Neutrophil (primary cell): ENCODE results near the gene L1CAM.

ENCODE experiments used
- H3K27ac ChIP-seq: fragments of 200-600 bp; sonication (generic); 2 replicates; pipeline ENCODE4 v1.5.1; 2016; ENCODE audit warnings: mild to moderate bottlenecking, moderate library complexity
- H3K27me3 ChIP-seq: fragments of 200-600 bp; sonication (generic); 2 replicates; pipeline ENCODE4 v1.6.0; 2016; ENCODE audit warnings: mild to moderate bottlenecking
- H3K36me3 ChIP-seq: fragments of 200-600 bp; sonication (generic); 2 replicates; pipeline ENCODE4 v1.5.1; 2017
- H3K4me1 ChIP-seq, 2 experiments: fragments of 200-600 bp in 1 of 2; sonication (generic) in 1 of 2; 1 replicate in 1 of 2; 2 replicates in 1 of 2; pipeline versions ENCODE4 v1.5.1 to v1.6.1; 2013 to 2016; ENCODE audit warnings: low read depth in 1 of 2, low read length in 1 of 2, mild to moderate bottlenecking in 1 of 2, moderate library complexity in 1 of 2; ENCODE audit not compliant: control insufficient read depth in 1 of 2, insufficient read depth in 1 of 2
- H3K4me3 ChIP-seq, 2 experiments: fragments of 200-600 bp in 1 of 2; sonication (generic) in 1 of 2; 1 replicate in 1 of 2; 2 replicates in 1 of 2; pipeline ENCODE4 v1.5.1; 2013 to 2016; ENCODE audit warnings: low read depth in 1 of 2, low read length in 1 of 2, mild to moderate bottlenecking in 1 of 2, moderate library complexity in 1 of 2
- H3K9me3 ChIP-seq: fragments of 200-600 bp; sonication (generic); 2 replicates; pipeline ENCODE4 v1.5.1; 2016
- CTCF ChIP-seq: fragments of 200-600 bp; sonication (generic); IDR thresholded peaks from 2 replicates; pipeline ENCODE4 v1.5.1; 2016; ENCODE audit warnings: antibody characterized with exemption

The L1CAM gene

DNA sequence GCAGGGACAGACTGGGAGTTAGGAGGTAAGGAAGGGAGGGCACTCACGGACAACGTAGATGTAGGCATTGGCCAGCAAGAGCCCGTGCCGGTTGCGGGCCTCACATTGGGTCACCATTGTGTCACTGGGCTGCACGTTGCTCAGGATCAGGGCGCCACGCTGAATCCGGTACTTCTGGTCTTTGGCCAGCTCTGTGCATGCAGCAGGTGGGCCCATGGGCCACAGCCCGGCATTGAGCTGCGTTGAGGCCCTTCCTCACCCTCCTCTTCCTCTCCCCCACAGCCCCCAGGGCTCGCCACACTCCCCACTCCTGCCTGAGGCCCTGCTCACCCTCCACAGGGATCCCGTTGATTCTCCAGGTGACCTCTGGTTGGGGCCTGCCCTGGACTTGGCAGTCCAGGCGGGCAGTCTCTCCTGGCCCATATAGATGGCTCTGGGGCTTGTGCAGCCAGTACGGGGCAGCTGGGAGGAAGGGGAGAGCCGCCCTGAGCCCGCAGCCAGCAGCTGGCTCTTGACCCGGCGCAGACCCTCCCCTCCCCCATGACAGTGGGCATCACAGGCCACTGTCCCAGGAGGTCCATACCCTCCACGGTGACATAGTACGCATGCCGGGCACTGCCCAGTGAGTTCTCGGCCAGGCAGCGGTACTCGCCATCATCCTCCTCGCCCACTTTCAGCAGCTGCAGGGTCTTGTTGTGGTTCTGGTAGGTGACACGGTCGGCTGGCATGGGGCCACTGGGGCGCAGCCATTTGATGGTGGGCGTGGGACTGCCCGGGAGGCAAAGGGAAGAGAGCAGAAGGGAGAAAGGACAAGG is 16.3 kb downstream of the L1CAM start:
- H3K4me3 ChIP-seq: no peak overlapping the region
- H3K4me1 ChIP-seq: no peaks in the 10 kb centered on the region
- TF ChIP-seq CTCF: no peak
- H3K27me3 ChIP-seq: peaks cover 22% of the 10 kb centered on the region
- H3K27ac ChIP-seq: no peak overlapping the region
- H3K36me3 ChIP-seq: no peaks in the 10 kb centered on the region
- no peaks in the 10 kb centered on the region for H3K9me3 ChIP-seq

GRCh38 chrX:153868576-153869472 is 17.1 kb downstream of the L1CAM start:
- H3K4me1 ChIP-seq: no peaks in the 10 kb centered on the region
- no peak overlapping the region for H3K4me3 ChIP-seq

DNA sequence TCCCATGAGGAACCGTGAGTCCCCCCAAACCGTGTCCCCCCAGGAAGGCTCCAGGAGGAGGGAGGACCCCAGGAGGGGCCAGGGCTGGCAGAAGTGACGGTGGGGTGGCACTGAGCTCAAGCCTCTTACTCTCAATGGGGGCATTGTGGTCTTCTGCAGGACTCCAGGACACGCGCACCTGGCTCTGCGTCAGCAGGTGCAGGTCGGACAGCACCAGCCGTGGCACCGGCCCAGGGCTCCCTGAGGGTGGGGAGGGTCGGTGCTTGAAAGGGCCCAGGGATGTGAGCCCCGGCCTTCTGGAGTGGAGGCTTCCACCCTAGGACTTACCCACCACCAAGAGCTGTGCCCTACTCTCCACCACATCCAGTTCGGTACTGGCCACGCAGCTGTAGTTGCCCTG is 18.3 kb downstream of the L1CAM start:
- H3K27me3 ChIP-seq: peaks cover 12% of the 10 kb centered on the region

More at GRCh38 chrX:153868576-153869472, 17.1 kb downstream of the L1CAM start:
- no peak for TF ChIP-seq CTCF
- Histone ChIP-seq H3K9me3 (no peaks in the 10 kb centered on the region), H3K27me3 (peaks cover 20% of the 10 kb centered on the region), H3K36me3 (no peaks in the 10 kb centered on the region), H3K27ac (no peak overlapping the region)

GRCh38 chrX:153867139-153867538 is 18.8 kb downstream of the L1CAM start:
- no peak for TF ChIP-seq CTCF
- Histone ChIP-seq H3K27ac (no peak overlapping the region), H3K27me3 (peaks cover 12% of the 10 kb centered on the region), H3K4me3 (no peak overlapping the region), H3K9me3 (no peaks in the 10 kb centered on the region), H3K36me3 (no peaks in the 10 kb centered on the region), H3K4me1 (no peaks in the 10 kb centered on the region)

More for the DNA sequence above, 18.3 kb downstream of the L1CAM start:
- Histone ChIP-seq H3K4me3 (no peak overlapping the region), H3K36me3 (no peaks in the 10 kb centered on the region), H3K27ac (no peak overlapping the region), H3K4me1 (no peaks in the 10 kb centered on the region), H3K9me3 (no peaks in the 10 kb centered on the region)
- TF ChIP-seq CTCF: no peak

DNA sequence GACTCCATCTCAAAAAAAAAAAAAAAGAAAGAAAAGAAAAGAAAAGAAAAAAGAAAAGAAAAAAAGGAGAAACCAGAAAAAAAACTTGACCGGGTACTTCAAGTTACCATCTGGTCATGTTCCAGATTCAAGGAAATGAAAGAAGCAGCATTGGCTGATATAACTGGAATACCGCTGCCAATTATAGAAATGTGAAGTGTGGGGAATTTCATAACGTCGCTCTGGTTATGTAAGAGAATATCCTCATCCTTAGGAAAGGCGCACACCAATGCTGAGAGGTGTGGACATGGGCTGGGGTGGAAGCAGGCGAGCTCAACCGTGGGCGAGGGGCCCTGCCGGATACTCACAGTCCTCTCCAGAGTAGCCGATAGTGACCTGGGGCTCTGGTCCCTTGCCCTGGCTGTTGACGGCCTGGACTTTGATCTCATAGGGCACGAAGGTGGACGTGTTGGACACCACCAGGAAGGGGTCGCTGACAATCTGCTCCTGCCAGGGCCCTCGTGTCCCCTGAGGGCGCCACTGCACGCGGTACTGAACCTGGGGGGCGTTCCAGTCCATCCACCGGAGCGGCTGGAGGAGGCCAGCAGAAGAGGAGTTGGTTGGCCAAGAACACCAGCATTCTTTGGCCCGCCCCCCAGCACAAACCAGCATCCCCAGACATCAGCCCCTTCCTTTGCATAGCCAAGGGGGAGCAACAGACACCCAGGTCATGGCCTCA is 19.5 kb downstream of the L1CAM start:
- Histone ChIP-seq H3K27me3 (peaks cover 11% of the 10 kb centered on the region), H3K27ac (no peak overlapping the region), H3K9me3 (no peaks in the 10 kb centered on the region), H3K4me1 (no peaks in the 10 kb centered on the region), H3K4me3 (no peak overlapping the region), H3K36me3 (no peaks in the 10 kb centered on the region)
- no peak for TF ChIP-seq CTCF
